Stimulated activated CD4-positive, alpha-beta T cell treated with anti-CD3 and anti-CD28 coated beads, Interleukin-2, amount 100 ng/mL, for 24 hours (primary cell): Measurements from ENCODE around the gene DSCAM.

ENCODE experiments used
- DNase-seq, 2 donors: peaks; one replicate each; pipeline ENCODE4 v3.0.0-alpha.2; 2020

Gene DSCAM

DNA sequence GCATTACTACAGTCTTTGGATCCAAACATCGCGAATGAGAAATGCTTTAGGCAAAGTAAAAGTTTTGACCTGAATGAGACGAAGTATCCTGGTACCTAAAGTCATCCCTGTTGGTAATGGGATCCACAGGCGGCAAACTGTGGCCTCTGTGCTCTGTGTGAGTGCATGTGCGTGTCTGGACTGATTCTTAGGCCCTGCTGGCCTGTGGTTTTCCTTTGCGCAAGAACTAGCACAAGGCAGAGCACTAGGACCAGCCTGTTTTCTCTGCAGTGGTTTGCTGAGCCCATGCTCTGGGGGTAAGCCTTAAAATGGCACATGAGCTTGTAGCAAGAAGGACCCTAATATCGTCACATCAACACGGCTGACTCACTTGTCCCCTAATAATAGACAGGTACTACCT lies 251.2 kb downstream of the DSCAM start:
- DNase-seq: no peak

DNA sequence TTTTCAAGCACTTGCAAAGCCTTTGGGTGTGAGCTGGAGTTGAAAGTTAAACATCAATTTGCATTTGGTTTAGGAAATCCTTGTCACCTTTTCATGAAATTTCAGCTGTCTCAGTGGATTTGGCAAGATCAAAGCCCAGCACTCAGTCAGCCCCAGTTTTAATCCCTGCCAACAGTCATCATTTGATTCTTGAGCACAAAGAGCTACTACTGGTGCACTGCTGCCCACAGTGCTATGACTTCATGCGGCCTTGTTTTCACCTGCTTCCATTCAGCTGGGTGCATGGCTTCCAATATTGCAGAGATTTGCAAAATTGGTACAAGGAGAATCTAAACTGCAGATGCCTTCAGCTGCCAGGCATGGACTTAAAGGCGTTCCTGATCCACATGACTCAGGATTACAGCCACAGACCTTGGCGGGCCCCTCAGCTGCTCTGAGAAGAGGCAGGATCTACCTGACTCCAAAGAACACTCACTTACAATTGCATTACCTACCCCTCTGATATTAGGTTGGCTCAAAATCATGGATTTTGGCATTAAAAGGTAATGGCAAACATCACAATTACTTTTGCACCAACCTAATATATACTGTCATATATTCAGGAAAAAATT lies 259.1 kb downstream of the DSCAM start:
- DNase-seq: no peak

DNA sequence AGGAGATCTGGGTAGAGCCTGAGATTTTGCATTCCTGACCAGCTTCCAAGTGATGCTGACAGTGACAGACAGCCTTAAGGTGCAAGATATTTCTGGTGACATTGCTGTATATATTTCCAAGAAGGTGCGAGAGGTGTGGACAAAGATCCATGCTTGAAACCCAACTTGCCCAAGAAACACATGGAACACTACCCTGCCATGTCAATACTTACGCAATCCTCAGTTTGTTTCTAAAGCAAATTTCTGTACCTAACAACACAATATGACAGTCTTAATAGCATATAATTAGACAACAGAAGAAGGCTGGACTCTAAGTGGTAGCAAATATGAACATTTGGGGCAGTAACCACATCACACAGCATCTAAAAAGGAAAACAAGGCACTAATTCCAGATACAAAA lies 260.4 kb downstream of the DSCAM start:
- no peak for DNase-seq

- DNase-seq: no peak
These were observed 269.5 kb downstream of the DSCAM start for GRCh38 chr21:40577285-40578043.

GRCh38 chr21:40575976-40576375 lies 271.0 kb downstream of the DSCAM start:
- DNase-seq: no peak

DNA sequence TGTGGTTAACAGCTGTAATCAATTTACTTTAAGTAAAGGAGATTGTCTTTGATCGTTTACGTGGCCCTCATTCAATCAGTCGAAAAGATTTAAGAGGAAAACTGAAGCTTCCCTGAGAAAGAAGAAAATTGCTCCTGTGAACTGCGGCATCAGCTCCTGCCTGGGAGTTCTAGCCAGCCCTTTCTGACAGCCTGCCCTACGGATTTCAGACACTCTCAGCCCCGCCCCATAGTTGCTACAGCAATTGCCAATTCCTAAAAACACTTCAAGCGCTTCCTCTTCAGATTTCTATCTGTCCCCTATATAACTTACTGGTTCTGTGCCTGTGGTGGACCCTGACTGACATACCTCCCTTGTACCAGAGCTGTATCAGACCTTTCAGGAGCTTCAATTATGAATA lies 277.6 kb downstream of the DSCAM start:
- DNase-seq: no peak

GRCh38 chr21:40568807-40569206 lies 278.2 kb downstream of the DSCAM start:
- no peak for DNase-seq

- no peak for DNase-seq
These were observed 279.5 kb downstream of the DSCAM start for GRCh38 chr21:40567501-40567900.

GRCh38 chr21:40566486-40566885 lies 280.5 kb downstream of the DSCAM start:
- no peak for DNase-seq

DNA sequence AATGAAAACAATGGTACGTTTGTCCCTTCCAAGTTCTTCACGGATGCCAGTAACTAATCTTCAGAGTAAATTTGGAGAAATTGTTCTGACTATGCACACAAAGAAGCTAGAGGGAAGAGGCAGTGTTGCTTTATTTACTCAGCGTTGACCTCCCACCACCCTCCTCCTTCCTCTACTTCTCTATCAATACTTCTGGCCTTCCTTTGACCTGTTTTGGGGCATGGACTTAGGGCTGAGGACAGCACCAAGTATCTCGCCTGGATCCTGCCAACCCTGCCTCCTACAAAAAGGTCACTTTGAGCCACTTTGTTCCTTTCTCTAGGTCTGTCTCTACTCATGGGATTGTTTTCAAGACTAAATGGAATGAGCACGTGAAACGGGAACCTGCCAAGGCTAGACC lies 282.6 kb downstream of the DSCAM start:
- DNase-seq: no peak

DNA sequence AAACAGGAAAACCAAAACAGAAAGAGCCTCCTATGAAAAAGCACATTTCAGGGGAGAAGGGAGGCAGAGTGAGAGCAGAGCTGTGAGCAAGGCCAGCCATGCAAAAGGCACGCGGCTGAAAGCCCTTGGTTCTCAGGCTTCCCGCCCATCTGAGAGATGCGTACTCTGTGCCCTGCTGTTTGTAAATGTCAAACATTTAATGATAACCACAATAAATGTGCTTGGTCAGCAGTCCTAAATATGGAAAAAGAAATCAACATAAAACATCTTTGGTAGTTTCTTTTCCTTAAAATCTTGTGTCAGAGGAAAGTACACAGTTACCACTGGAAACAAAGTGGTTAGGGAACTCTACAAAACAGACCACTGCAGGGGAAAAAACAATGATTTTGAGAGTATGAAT lies 283.1 kb downstream of the DSCAM start:
- no peak for DNase-seq

DNA sequence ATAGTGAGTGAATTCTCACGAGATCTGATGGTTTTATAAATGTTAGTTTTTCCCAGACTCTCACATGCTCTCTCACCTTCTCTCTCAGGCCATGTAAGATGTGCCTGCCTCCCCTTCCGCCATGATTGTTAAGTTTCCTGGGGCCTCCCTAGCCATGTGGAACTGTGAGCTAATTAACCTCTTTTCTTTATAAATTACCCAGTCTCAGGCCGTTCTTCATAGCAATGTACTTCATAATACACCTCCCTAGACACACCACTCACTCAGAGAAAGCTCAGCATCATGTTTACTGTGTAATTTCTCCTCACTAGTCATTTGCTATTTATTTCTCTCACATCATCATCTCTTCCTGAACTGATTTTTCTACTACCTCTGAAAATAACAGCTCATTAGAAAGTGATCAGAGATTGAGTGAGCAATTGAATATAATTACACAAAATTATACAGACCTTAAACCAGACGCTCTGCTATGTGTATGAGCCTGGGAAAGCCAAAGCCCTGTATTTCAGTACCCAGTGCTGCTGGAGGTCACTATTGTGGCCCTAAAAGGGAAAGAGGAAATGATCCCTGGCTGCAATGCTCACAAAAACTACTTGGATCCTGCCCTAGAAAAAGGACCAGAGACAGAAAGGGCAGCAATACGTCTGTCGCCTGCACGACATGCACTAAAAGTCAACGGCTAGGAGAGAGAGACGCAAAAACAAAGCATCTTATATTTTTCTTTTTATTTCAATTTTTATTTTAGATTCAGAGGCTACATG lies 284.5 kb downstream of the DSCAM start:
- DNase-seq: no peak

GRCh38 chr21:40556442-40556968 lies 290.5 kb downstream of the DSCAM start:
- no peak for DNase-seq

DNA sequence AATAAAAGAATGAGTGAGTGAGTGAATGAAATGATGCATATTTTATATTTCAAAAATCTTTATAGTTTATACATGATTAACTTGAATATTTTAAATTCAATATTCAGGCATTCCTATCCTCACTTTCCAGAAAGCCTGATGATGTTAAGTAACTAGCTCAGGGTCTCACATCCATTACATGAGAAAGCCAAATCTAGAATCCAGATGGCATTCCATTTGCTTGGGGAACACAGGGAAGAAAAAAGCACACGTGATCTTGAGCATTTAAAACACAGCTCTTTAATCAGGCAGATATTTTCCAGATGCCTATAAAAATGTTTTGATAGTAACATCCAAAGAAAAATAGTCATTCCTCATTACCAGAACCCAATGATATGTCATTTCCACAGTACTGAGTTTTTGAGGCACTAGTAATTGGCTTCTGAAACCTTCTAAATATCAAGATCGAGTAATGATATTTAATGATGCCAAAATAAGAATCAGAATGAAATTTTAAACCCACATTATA lies 291.9 kb downstream of the DSCAM start:
- DNase-seq: no peak

DNA sequence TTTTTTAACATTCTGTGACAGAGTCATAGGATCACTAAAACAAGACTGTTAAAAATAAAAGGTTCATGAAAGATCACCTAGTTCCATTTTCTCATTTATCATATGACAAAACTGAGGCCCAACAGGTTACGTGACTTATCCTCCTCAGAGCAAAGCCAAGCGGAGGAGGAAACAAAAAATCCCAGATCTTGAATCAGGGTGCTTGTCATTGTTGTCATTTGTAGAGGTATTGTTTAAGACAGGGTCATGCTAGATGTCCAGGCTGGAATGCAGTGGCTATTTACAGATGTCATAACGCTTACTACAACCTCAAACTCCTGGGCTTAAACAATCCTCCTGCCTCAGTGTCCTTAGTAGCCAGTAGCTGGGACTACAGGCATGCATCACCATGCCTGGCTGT lies 293.2 kb downstream of the DSCAM start:
- DNase-seq: no peak

DNA sequence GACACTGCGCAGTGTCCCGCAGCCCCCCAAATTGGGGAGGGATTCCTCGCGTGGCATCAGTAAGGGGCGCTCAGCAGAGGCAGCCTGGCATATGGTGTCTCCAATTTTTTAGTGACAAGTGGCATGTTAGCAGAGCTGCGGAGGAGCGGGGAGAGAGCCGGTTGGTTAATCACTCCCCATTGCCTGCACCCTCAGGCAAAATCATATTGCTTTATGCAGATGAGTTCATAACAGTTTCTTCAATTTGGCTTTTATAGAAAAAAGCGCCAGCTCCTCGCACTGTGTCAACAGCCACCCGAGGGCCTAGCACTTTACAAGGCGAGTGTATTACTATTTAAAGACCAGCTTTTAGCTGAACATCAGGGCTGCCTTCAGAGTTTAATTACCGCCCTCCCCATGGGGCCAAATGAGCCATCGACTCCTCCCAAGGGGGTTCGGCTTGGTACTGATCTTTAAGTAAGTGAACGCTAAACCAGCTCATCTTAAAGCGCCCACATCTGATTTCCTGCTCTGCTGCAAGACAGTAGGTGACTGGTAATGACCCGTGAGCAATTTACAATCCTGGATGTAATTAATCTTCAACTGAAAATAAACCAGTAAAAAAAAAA lies 298.9 kb downstream of the DSCAM start:
- no peak for DNase-seq

- DNase-seq: no peak
These were observed 300.3 kb downstream of the DSCAM start for GRCh38 chr21:40546647-40547046.

DNA sequence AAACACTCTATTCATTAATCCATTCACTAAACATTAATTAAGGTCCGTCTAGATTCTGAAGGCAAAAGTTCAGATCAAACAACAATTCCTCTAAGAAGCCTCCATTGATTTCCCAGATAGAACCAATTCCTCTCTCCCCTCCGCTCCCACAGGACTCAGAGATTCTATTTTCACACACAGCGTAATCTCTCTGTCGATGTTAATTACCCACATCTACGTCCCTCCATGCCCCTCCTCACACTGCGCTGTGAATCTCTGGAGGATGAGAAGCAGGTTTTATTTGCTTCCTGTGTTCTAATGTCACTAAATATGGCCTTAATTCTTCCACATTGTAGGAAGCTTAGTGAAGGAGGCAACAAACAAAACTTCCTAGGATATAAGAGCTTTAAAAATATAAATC lies 306.7 kb downstream of the DSCAM start:
- DNase-seq: no peak

DNA sequence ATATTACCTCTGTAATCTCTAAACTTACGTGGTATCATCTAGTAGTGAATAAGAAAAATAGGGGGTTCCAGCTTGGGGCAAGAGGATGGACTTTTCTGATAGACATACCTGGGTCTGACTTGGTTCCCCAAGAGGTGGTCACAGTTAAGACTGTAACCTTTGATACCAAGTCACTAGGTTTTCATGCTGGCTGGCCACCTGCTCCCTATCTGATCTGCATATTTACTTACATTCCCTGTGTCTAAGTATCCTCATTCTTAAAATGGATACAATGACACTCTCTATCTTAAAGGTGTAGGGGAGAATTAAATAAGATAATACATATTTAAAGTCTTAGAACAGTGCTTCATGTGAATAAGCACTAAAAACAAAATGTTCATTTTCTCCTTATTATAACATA lies 312.1 kb downstream of the DSCAM start:
- DNase-seq: no peak

DNA sequence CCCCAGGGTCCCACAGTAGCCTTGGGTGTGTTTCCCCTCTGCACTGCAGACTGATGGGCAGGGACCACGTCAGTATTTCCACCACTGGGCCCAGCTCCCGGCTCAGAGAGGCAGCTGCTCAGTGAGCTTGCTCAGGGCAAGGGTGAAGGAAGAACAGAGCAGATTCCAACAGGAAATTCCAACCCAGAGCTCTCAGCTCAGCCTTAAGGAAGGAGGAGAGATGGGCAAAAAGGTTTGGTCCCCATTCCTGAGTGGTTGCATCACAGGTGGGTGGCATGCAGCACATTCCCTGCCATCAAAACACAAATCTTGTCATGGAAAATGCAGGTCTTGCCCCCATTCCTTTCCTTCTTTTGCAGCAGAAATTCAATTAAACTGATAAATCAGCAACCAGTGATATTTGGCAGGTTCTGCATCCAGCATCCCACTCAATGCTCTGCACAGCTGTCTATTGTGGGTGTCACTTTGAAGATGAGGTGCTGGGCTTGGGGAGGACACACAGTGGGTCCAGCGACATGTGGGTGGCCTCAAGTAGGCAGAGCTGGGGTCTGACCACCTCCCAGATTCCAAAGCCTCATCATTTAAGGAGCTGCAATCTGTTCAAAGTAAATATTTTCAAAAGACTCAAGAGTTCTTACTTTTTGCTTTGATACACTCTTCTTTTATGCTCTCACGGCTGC lies 315.4 kb downstream of the DSCAM start:
- DNase-seq: no peak

DNA sequence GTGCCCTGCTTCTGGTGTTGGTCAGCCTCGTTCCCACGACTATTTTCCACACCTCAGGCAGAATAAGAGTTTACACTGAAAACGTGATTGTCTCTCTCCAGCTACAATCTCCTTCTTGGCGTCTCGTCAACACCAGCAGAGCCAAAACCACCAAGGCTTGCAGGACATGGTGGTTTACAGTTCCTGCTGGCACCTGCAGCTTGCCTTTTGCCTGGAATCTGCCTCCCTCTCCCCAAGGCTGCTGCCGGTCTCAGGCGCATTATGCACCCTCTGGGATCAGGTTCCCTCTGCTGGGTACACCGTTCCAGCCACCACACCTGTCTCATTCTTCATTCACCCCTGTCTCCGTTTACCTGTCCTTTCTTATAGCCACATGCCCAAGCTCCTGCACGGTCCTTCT lies 315.9 kb downstream of the DSCAM start:
- no peak for DNase-seq

- no peak for DNase-seq
These were observed 329.3 kb downstream of the DSCAM start for GRCh38 chr21:40517646-40518045.

DNA sequence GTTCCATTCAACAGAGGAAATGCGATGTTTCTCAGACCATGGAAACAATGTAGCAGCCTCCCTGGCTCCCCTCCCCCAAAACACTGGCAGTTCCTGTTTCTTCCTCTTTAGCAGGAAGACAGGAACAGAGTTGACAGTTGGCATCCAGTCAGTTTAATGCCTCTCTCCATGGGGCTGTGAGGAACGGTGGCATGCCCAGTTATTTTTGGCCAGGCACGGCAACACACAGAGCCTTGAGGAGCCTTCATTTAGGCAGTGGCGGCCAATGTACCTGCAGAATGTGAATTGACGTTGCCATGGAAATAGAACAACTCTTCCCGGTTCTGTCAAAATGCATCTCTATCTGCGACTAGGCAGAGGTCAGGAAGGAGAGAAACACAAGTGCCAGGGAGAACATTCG lies 330.6 kb downstream of the DSCAM start:
- no peak for DNase-seq
